Colonic mucosa (tissue), 4 donors: ENCODE results near the gene CUBN. TPM values are rescaled to one million over a fixed set of nuclear protein-coding genes. Genes with fewer than 3 reads are reported as not detected.

Experiments
- DNase-seq: peaks from one replicate; pipeline ENCODE4 v3.0.0-alpha.2; 2020
- H3K27ac ChIP-seq: fragments of 200-600 bp; one replicate; pipeline ENCODE4 v1.8.0; 2021
- H3K27me3 ChIP-seq: fragments of 200-600 bp; one replicate; pipeline ENCODE4 v1.8.0; 2021
- H3K36me3 ChIP-seq: fragments of 200-600 bp; one replicate; pipeline ENCODE4 v1.8.0; 2021
- H3K4me1 ChIP-seq: fragments of 200-600 bp; one replicate; pipeline ENCODE4 v1.8.0; 2021; ENCODE audit warnings: mild to moderate bottlenecking
- H3K4me3 ChIP-seq: fragments of 200-600 bp; one replicate; pipeline ENCODE4 v1.8.0; 2021
- H3K9ac ChIP-seq, 2 donors: one replicate each; pipeline ENCODE4 v1.7.0; 2013; ENCODE audit warnings: control low read depth in 2 of 2, low read depth in 2 of 2, low read length in 2 of 2
- H3K9me3 ChIP-seq: fragments of 200-600 bp; one replicate; pipeline ENCODE4 v1.8.0; 2021
- CTCF ChIP-seq: fragments of 200-600 bp; IDR thresholded peaks from one replicate; pipeline ENCODE4 v1.8.0; 2022; ENCODE audit warnings: antibody characterized with exemption, mild to moderate bottlenecking
- intact Hi-C: fragments of 100-400 bp; cut with DNase I; formaldehyde crosslinking; loops from one replicate; pipeline ENCODE4 v1.14.1; 2022
- total RNA-seq, 2 donors: library from RNA; stranded (reverse); fragmentation: NEBNext Ultra II Directional in 1 of 2; extraction: Animal tissue kit (Norgen Biotek cat#: 25700) in 1 of 2; gene quantifications; one replicate each; pipeline ENCODE4 v1.2.1, GENCODE V29; 2021
- donor health status: healthy.
- donor health status: DM: no; HTN: no; CAD: no.
- donor health status: DM: no; HTN: no; CAD: no.

Gene CUBN
- total RNA-seq, 2 donors from 2014 or later = 0.25 to 0.42 TPM

GRCh38 chr10:17060289-17060688 lies 69.3 kb downstream of the CUBN start:
- Histone ChIP-seq H3K36me3 (no peaks in the 10 kb centered on the region), H3K4me1 (no peaks in the 10 kb centered on the region), H3K9me3 (no peaks in the 10 kb centered on the region), H3K9ac (no peak overlapping the region), H3K27ac (no peak overlapping the region), H3K27me3 (no peaks in the 10 kb centered on the region), H3K4me3 (no peak overlapping the region)
- DNase-seq = no peak
- intact Hi-C loops = no loop called here
- no peak for TF ChIP-seq CTCF

- Histone ChIP-seq H3K9ac (no peak overlapping the region), H3K27ac (no peak overlapping the region), H3K36me3 (no peaks in the 10 kb centered on the region), H3K4me3 (no peak overlapping the region), H3K4me1 (no peaks in the 10 kb centered on the region), H3K27me3 (no peaks in the 10 kb centered on the region), H3K9me3 (no peaks in the 10 kb centered on the region)
- no peak for TF ChIP-seq CTCF
- intact Hi-C loops = no loop called here
- no peak for DNase-seq
These were observed 70.4 kb downstream of the CUBN start for GRCh38 chr10:17059197-17059688.

- DNase-seq = no peak
- Histone ChIP-seq H3K9ac (no peak overlapping the region), H3K27me3 (no peaks in the 10 kb centered on the region), H3K4me1 (no peaks in the 10 kb centered on the region), H3K36me3 (no peaks in the 10 kb centered on the region), H3K9me3 (no peaks in the 10 kb centered on the region), H3K4me3 (no peak overlapping the region), H3K27ac (no peak overlapping the region)
- no peak for TF ChIP-seq CTCF
- intact Hi-C loops = no loop called here
These were observed 71.5 kb downstream of the CUBN start for GRCh38 chr10:17058093-17058492.

GRCh38 chr10:17056781-17057428 lies 72.7 kb downstream of the CUBN start:
- Histone ChIP-seq H3K27me3 (no peaks in the 10 kb centered on the region), H3K9ac (no peak overlapping the region), H3K36me3 (no peaks in the 10 kb centered on the region), H3K4me3 (no peak overlapping the region), H3K9me3 (no peaks in the 10 kb centered on the region), H3K27ac (no peak overlapping the region), H3K4me1 (no peaks in the 10 kb centered on the region)
- intact Hi-C loops = no loop called here
- DNase-seq = no peak
- TF ChIP-seq CTCF = no peak

- DNase-seq = no peak
- H3K27ac ChIP-seq = no peak overlapping the region
- TF ChIP-seq CTCF = no peak
- no peaks in the 10 kb centered on the region for H3K36me3 ChIP-seq
- no peak overlapping the region for H3K9ac ChIP-seq
- no peak overlapping the region for H3K4me3 ChIP-seq
- H3K9me3 ChIP-seq = no peaks in the 10 kb centered on the region
- H3K27me3 ChIP-seq = no peaks in the 10 kb centered on the region
- H3K4me1 ChIP-seq = no peaks in the 10 kb centered on the region
- intact Hi-C loops = no loop called here
These were observed 76.1 kb downstream of the CUBN start for GRCh38 chr10:17053513-17053912.
